NCI-H1105 treated with DMSO at 0.1 percent for 48 hours (cell line): ENCODE results near the gene VAT1.
"Not testable (repeated sequence)": the region's sequence is repeated elsewhere in the genome, so short reads cannot be mapped to it uniquely, and the experiment has no call there.

ENCODE experiments used
- DNase-seq: peaks from one replicate; lab custom pipeline; 2025; lab: John Stamatoyannopoulos, UW

VAT1 gene

GRCh38 chr17:42973323-42973722, 48.9 kb downstream of the VAT1 start:
- DNase-seq = not testable (repeated sequence)

- no peak for DNase-seq
Measured at GRCh38 chr17:42971589-42971988, 50.6 kb downstream of the VAT1 start.

- DNase-seq = peak; percentile 1
Measured at GRCh38 chr17:42969001-42969581, 53.1 kb downstream of the VAT1 start.

- DNase-seq = no peak
Measured at GRCh38 chr17:42967925-42968324, 54.3 kb downstream of the VAT1 start.
